A549 (cell line): Measurements from ENCODE around the gene SLCO3A1. TPM values are rescaled to one million over a fixed set of nuclear protein-coding genes. Genes with fewer than 3 reads are reported as not detected.

Experiments used
- ATAC-seq, 2 experiments: fragments of 200-7000 bp in 1 of 2; fragments of >200 bp in 1 of 2; cut with Nextera tagmentation in 1 of 2; cut with Tn5 transposase in 1 of 2; 3 replicates each; pipeline versions ENCODE4 v1.8.0 to v1.9.1; 2018 to 2020; ENCODE audit warnings: mild to moderate bottlenecking in 1 of 2, moderate library complexity in 1 of 2
- CTCF ChIA-PET: fragments of 300-600 bp; sonication (Branson Sonifier 250); formaldehyde crosslinking; extraction: SDS; loops from one replicate; lab custom pipeline; 2021; ENCODE audit warnings: antibody characterized with exemption, inconsistent platforms; lab: Yijun Ruan, JAX
- POLR2A ChIA-PET: fragments of 350-600 bp; formaldehyde crosslinking; extraction: SDS; loops from one replicate; lab custom pipeline; 2021; ENCODE audit warnings: antibody characterized with exemption, inconsistent platforms; lab: Yijun Ruan, JAX
- DNase-seq, 2 experiments: peaks; one replicate each; pipeline versions ENCODE4 v3.0.0 to v3.0.0-alpha.2; 2011 to 2016; ENCODE audit warnings: low read depth in 1 of 2, low spot score in 1 of 2
- FAIRE-seq: peaks from 2 replicates; lab custom pipeline; 2011; peaks lifted over from hg19 to GRCh38; lab: Jason Lieb, UNC
- H3K27ac ChIP-seq, 2 experiments: fragments of >200 bp; sonication (Bioruptor Twin); formaldehyde crosslinking; 3 replicates each; pipeline ENCODE4 v1.5.1; 2016 to 2017
- H3K4me1 ChIP-seq: fragments of >200 bp; sonication (Bioruptor Twin); formaldehyde crosslinking; 3 replicates; pipeline ENCODE4 v1.6.1; 2016
- H3K4me2 ChIP-seq: fragments of >200 bp; sonication (Bioruptor Twin); formaldehyde crosslinking; 3 replicates; pipeline ENCODE4 v1.6.1; 2016
- H3K4me3 ChIP-seq: fragments of >200 bp; sonication (Bioruptor Twin); formaldehyde crosslinking; 3 replicates; pipeline ENCODE4 v1.5.1; 2016
- H3K9me3 ChIP-seq: fragments of >200 bp; sonication (Bioruptor Twin); formaldehyde crosslinking; 3 replicates; pipeline ENCODE4 v1.6.1; 2016
- CBX2 ChIP-seq: fragments of 200-600 bp; sonication (generic); IDR thresholded peaks from 2 replicates; pipeline ENCODE4 v1.6.1; 2016; ENCODE audit warnings: low read depth, mild to moderate bottlenecking, borderline replicate concordance
- CEBPB ChIP-seq, 2 experiments: fragments of >200 bp in 1 of 2; sonication (Bioruptor Twin) in 1 of 2; formaldehyde crosslinking in 1 of 2; IDR thresholded peaks; 2 replicates each; pipeline ENCODE4 v1.6.1; 2012 to 2016
- EHMT2 ChIP-seq: fragments of 200-600 bp; sonication (generic); IDR thresholded peaks from 2 replicates; pipeline ENCODE4 v1.6.1; 2016; ENCODE audit warnings: antibody characterized with exemption, low read depth, mild to moderate bottlenecking, moderate library complexity
- ELK1 ChIP-seq: fragments of 150-350 bp; IDR thresholded peaks from 2 replicates; pipeline ENCODE4 v1.6.1; 2014; ENCODE audit warnings: low read depth, mild to moderate bottlenecking, low read length
- FOSB ChIP-seq: fragments of 250-450 bp; sonication (Bioruptor Pico); IDR thresholded peaks from 2 replicates; pipeline ENCODE4 v1.5.0; 2020; ENCODE audit warnings: mild to moderate bottlenecking, moderate library complexity
- GATA3 ChIP-seq: IDR thresholded peaks from 2 replicates; pipeline ENCODE4 v1.6.1; 2012; ENCODE audit warnings: borderline replicate concordance
- HES2 ChIP-seq: fragments of >200 bp; sonication (Bioruptor Twin); formaldehyde crosslinking; IDR thresholded peaks from 2 replicates; pipeline ENCODE4 v1.6.1; 2016
- HMGXB4 ChIP-seq: fragments of 250-450 bp; sonication (Bioruptor Pico); IDR thresholded peaks from 2 replicates; pipeline ENCODE4 v1.5.0; 2021; ENCODE audit warnings: mild to moderate bottlenecking, moderate library complexity, borderline replicate concordance
- HOXA7 ChIP-seq: fragments of 250-450 bp; sonication (Bioruptor Pico); IDR thresholded peaks from 2 replicates; pipeline ENCODE4 v1.5.0; 2020; ENCODE audit warnings: mild to moderate bottlenecking, moderate library complexity
- JUN ChIP-seq, 2 experiments: fragments of >200 bp; sonication (Bioruptor Twin); formaldehyde crosslinking; IDR thresholded peaks; 2 replicates in 1 of 2; 3 replicates in 1 of 2; pipeline ENCODE4 v1.6.1; 2016 to 2017
- KDM5A ChIP-seq: fragments of 200-600 bp; sonication (generic); IDR thresholded peaks from 2 replicates; pipeline ENCODE4 v1.6.1; 2016; ENCODE audit warnings: antibody characterized with exemption, mild to moderate bottlenecking
- MAX ChIP-seq: IDR thresholded peaks from 2 replicates; pipeline ENCODE4 v1.6.1; 2012
- NFE2L2 ChIP-seq: fragments of 150-350 bp; conservative IDR thresholded peaks from 2 replicates; pipeline ENCODE4 v1.6.1; 2014; ENCODE audit warnings: low read length
- NPAS2 ChIP-seq: fragments of 250-450 bp; sonication (Bioruptor Pico); IDR thresholded peaks from 2 replicates; pipeline ENCODE4 v1.8.0; 2022; ENCODE audit warnings: mild to moderate bottlenecking, moderate library complexity, borderline replicate concordance
- PHF8 ChIP-seq: fragments of 200-600 bp; sonication (generic); IDR thresholded peaks from 2 replicates; pipeline ENCODE4 v1.6.1; 2016; ENCODE audit warnings: low read depth, mild to moderate bottlenecking, antibody characterized with exemption, moderate library complexity, borderline replicate concordance
- POLR2A ChIP-seq: IDR thresholded peaks from 2 replicates; pipeline ENCODE4 v1.6.1; 2012; ENCODE audit warnings: mild to moderate bottlenecking, low read length
- RFX5 ChIP-seq: fragments of 450-650 bp; IDR thresholded peaks from 2 replicates; pipeline ENCODE4 v1.7.1; 2014; ENCODE audit warnings: antibody characterized with exemption, mild to moderate bottlenecking, moderate library complexity
- SMC3 ChIP-seq: fragments of >200 bp; sonication (Bioruptor Twin); formaldehyde crosslinking; IDR thresholded peaks from 3 replicates; pipeline ENCODE4 v1.6.1; 2018; ENCODE audit warnings: inconsistent platforms
- TFCP2L1 ChIP-seq: fragments of 250-450 bp; sonication (Bioruptor Pico); IDR thresholded peaks from 2 replicates; pipeline ENCODE4 v1.5.0; 2021; ENCODE audit warnings: mild to moderate bottlenecking
- ZFP36 ChIP-seq: fragments of 450-650 bp; IDR thresholded peaks from 2 replicates; pipeline ENCODE4 v1.6.1; 2014; ENCODE audit warnings: borderline replicate concordance; ENCODE audit not compliant: partially characterized antibody
- WGBS: methylation state at CpG from one replicate; pipeline ENCODE4 v1.1.6; 2017; ENCODE audit errors: missing lambda C conversion rate; 5-methylcytosine and 5-hydroxymethylcytosine counted together
- polyA plus RNA-seq, 4 experiments: library from polyadenylated mRNA; depleted of rRNA in 3 of 4; stranded (reverse); fragments of >200 nt; fragmentation: RNase III in 1 of 4; extraction: RNeasy Plus Mini Kit Qiagen cat#74134 plus additional on column Dnase treatment in 1 of 4; gene quantifications; 2 replicates in 3 of 4; 3 replicates in 1 of 4; pipeline ENCODE4 v1.2.3, GENCODE V29; 2011 to 2017
- TF ChIP-seq, protein P1 (sequence below): IDR thresholded peaks from 2 replicates; pipeline ENCODE4 v1.6.1; 2012
- TF ChIP-seq, protein P2 (sequence below): fragments of >200 bp; sonication (Bioruptor Twin); formaldehyde crosslinking; IDR thresholded peaks from 3 replicates; pipeline ENCODE4 v1.6.1; 2016
- TF ChIP-seq, protein P3 (sequence below): fragments of 450-650 bp; IDR thresholded peaks from 2 replicates; pipeline ENCODE4 v1.6.1; 2014; ENCODE audit warnings: antibody characterized with exemption

SLCO3A1 gene
- polyA plus RNA-seq, 2 of the 4 experiments (the other 2 are of a cell fraction) = 16.8 to 17.0 TPM

- ChIA-PET POLR2A (no interaction called here), CTCF (interaction anchor here (0.6 to 1.4 kb wide), 6 partner anchors 12 to 629 kb away, joined by 3 to 5 read pairs (median 3); no protein-coding TSS in a partner anchor)
- 81% methylated on average over 5 of the region's 5 CpGs for WGBS
- no peak overlapping the region for H3K27ac ChIP-seq
- H3K4me1 ChIP-seq = no peaks in the 10 kb centered on the region
- ATAC-seq (no peak), FAIRE-seq (no peak), DNase-seq (no peak)
- H3K4me3 ChIP-seq = no peak overlapping the region
- no peaks in the 10 kb centered on the region for H3K9me3 ChIP-seq
- no peak for TF ChIP-seq NPAS2 (CRISPR knock-in tag)
- H3K4me2 ChIP-seq = no peak overlapping the region
Measured at GRCh38 chr15:92168066-92168683, 314.7 kb downstream of the SLCO3A1 start.

GRCh38 chr15:92170897-92171296 lies 317.4 kb downstream of the SLCO3A1 start:
- no peak for DNase-seq
- Histone ChIP-seq H3K4me1 (no peaks in the 10 kb centered on the region), H3K27ac (no peak overlapping the region), H3K4me3 (no peak overlapping the region), H3K4me2 (no peak overlapping the region), H3K9me3 (no peaks in the 10 kb centered on the region)
- ATAC-seq = no peak
- CTCF ChIA-PET = interaction anchor here (1.1 to 1.4 kb wide), 2 partner anchors 9 to 11 kb away, joined by 3 to 4 read pairs; no protein-coding TSS in a partner anchor
- no peak for FAIRE-seq
- POLR2A ChIA-PET = no interaction called here
- TF ChIP-seq GATA3 = no peak
- WGBS = 34% methylated on average over 8 of the region's 8 CpGs

GRCh38 chr15:92178911-92179310 lies 325.4 kb downstream of the SLCO3A1 start:
- no peak overlapping the region for H3K4me3 ChIP-seq
- no peak for FAIRE-seq
- ATAC-seq = no peak
- CTCF ChIA-PET = interaction anchor here (1.5 to 1.7 kb wide), 3 partner anchors 8 to 19 kb away, joined by 3 to 5 read pairs (median 3); no protein-coding TSS in a partner anchor
- H3K4me1 ChIP-seq = no peaks in the 10 kb centered on the region
- WGBS = 66% methylated on average over 4 of the region's 4 CpGs
- no peak overlapping the region for H3K27ac ChIP-seq
- H3K9me3 ChIP-seq = no peaks in the 10 kb centered on the region
- no peak overlapping the region for H3K4me2 ChIP-seq
- TF ChIP-seq CBX2 (no peak), HES2 (no peak), ZFP36 (no peak)
- TF ChIP-seq, protein P1, sequence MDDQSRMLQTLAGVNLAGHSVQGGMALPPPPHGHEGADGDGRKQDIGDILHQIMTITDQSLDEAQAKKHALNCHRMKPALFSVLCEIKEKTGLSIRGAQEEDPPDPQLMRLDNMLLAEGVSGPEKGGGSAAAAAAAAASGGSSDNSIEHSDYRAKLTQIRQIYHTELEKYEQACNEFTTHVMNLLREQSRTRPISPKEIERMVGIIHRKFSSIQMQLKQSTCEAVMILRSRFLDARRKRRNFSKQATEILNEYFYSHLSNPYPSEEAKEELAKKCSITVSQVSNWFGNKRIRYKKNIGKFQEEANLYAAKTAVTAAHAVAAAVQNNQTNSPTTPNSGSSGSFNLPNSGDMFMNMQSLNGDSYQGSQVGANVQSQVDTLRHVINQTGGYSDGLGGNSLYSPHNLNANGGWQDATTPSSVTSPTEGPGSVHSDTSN = no peak
- POLR2A ChIA-PET = no interaction called here
- DNase-seq = no peak

GRCh38 chr15:92184142-92184541 lies 330.6 kb downstream of the SLCO3A1 start:
- ChIA-PET POLR2A (no interaction called here), CTCF (interaction anchor here (1.2 to 1.3 kb wide), 2 partner anchors 10 to 13 kb away, joined by 3 read pairs; no protein-coding TSS in a partner anchor)
- FAIRE-seq = no peak
- Histone ChIP-seq H3K4me3 (no peak overlapping the region), H3K27ac (no peak overlapping the region), H3K9me3 (no peaks in the 10 kb centered on the region), H3K4me1 (no peaks in the 10 kb centered on the region)
- no peak for DNase-seq
- TF ChIP-seq EHMT2 (no peak), JUN (IDR thresholded peaks at IDR 0.05) (no peak), KDM5A (no peak), MAX (no peak), NFE2L2 (no peak), POLR2A (no peak), ELK1 (no peak), HMGXB4 (no peak), RFX5 (no peak), TFCP2L1 (CRISPR knock-in tag) (no peak), SMC3 (no peak), HOXA7 (CRISPR knock-in tag) (no peak), FOSB (CRISPR knock-in tag) (no peak), CBX2 (no peak), PHF8 (no peak), CEBPB (IDR thresholded peaks at IDR 0.05) (no peak)
- TF ChIP-seq, protein P2, sequence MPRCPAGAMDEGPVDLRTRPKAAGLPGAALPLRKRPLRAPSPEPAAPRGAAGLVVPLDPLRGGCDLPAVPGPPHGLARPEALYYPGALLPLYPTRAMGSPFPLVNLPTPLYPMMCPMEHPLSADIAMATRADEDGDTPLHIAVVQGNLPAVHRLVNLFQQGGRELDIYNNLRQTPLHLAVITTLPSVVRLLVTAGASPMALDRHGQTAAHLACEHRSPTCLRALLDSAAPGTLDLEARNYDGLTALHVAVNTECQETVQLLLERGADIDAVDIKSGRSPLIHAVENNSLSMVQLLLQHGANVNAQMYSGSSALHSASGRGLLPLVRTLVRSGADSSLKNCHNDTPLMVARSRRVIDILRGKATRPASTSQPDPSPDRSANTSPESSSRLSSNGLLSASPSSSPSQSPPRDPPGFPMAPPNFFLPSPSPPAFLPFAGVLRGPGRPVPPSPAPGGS = no peak
- TF ChIP-seq, protein P3, sequence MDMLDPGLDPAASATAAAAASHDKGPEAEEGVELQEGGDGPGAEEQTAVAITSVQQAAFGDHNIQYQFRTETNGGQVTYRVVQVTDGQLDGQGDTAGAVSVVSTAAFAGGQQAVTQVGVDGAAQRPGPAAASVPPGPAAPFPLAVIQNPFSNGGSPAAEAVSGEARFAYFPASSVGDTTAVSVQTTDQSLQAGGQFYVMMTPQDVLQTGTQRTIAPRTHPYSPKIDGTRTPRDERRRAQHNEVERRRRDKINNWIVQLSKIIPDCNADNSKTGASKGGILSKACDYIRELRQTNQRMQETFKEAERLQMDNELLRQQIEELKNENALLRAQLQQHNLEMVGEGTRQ = no peak
- TF ChIP-seq, all 56 proteins: peak for 0
- no peak for ATAC-seq
- WGBS = 53% methylated on average over 3 of the region's 3 CpGs
- H3K4me2 ChIP-seq = no peak overlapping the region
